KMS-11 (cell line): ENCODE results near the gene CTBP1.

ENCODE experiments used
- H2AFZ ChIP-seq: fragments of 200-600 bp; sonication (generic); 2 replicates; pipeline ENCODE4 v1.6.1; 2016; ENCODE audit warnings: antibody characterized with exemption, mixed run types, low read depth
- H3K27ac ChIP-seq: fragments of 200-600 bp; sonication (generic); 2 replicates; pipeline ENCODE4 v1.6.1; 2016; ENCODE audit warnings: mild to moderate bottlenecking, mixed run types
- H3K27me3 ChIP-seq: fragments of 200-600 bp; sonication (generic); 2 replicates; pipeline ENCODE4 v1.6.1; 2017; ENCODE audit warnings: mild to moderate bottlenecking, low read depth, mixed run types, moderate library complexity; ENCODE audit not compliant: insufficient read depth
- H3K36me3 ChIP-seq: fragments of 200-600 bp; sonication (generic); 2 replicates; pipeline ENCODE4 v1.6.1; 2017; ENCODE audit warnings: mild to moderate bottlenecking, mixed run types; ENCODE audit not compliant: insufficient read depth
- H3K4me1 ChIP-seq: fragments of 200-600 bp; sonication (generic); 2 replicates; pipeline ENCODE4 v1.6.1; 2016; ENCODE audit warnings: mild to moderate bottlenecking, low read depth, mixed run types; ENCODE audit not compliant: poor library complexity, severe bottlenecking
- H3K4me2 ChIP-seq: fragments of 200-600 bp; sonication (generic); 2 replicates; pipeline ENCODE4 v1.7.0; 2016; ENCODE audit warnings: mild to moderate bottlenecking, mixed run types
- H3K4me3 ChIP-seq: fragments of 200-600 bp; sonication (generic); IDR thresholded peaks from 2 replicates; pipeline ENCODE4 v1.6.1; 2017; ENCODE audit warnings: low read depth, low read length, mixed read lengths; ENCODE audit not compliant: insufficient read depth
- H3K79me2 ChIP-seq: fragments of 200-600 bp; sonication (generic); 2 replicates; pipeline ENCODE4 v1.6.1; 2016; ENCODE audit warnings: low read depth, mixed run types; ENCODE audit not compliant: insufficient read depth
- H3K9ac ChIP-seq: fragments of 200-600 bp; sonication (generic); 2 replicates; pipeline ENCODE4 v1.6.1; 2016; ENCODE audit warnings: mild to moderate bottlenecking, mixed run types
- H4K20me1 ChIP-seq: fragments of 200-600 bp; sonication (generic); 2 replicates; pipeline ENCODE4 v1.6.1; 2016; ENCODE audit warnings: mild to moderate bottlenecking, mixed run types; ENCODE audit not compliant: insufficient read depth
- TF ChIP-seq, protein P1 (sequence below): fragments of 200-600 bp; sonication (generic); conservative IDR thresholded peaks from 2 replicates; pipeline ENCODE4 v1.6.1; 2017; ENCODE audit warnings: low read depth, mild to moderate bottlenecking, antibody characterized with exemption, low read length, moderate library complexity, mixed read lengths

CTBP1 gene

DNA sequence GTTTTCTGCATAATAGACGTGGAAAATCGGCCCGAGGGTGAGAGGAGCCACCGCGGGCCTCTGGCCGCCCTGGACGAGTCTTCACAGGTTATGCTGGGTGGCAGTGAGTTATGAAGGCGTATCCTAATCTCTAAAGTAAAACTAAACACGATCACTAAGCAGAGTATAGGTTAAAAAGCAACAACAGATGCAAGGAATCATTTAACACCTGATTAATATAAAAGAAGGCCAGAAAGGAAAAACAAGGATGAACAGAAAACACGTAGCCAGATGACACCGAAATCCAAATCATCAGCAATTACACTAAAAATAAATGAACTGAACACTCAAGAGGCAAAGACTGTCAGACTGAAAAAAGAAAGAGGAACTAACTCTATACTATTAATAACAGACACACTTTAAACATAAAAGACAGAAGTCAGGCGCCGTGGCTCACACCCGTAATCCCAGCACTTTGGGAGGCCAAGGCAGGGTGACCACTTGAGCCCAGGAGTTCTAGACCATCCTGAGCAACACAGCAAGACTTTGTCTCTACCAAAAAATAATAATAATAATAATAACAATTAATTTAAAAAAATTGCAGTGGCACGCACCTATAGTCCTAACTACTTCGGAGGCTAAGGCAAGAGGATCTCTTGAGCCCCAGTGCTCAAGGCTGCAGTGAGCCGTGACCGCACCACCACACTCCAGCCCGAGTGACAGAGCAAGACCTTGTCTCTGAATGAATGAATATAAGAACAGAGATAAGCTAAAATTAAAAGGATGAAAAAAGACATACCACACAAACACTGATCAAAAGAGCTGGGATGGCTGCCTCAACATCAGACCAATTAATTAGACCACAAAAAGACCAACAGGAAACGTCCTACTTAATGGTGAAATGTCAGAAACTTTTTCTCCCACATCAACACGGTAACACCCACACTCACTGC lies 30.0 kb downstream of the CTBP1 start:
- Histone ChIP-seq H3K4me1 (no peaks in the 10 kb centered on the region), H4K20me1 (no peaks in the 10 kb centered on the region), H3K4me2 (no peak overlapping the region), H3K36me3 (no peaks in the 10 kb centered on the region), H3K27ac (no peak overlapping the region), H3K4me3 (no peak overlapping the region), H3K9ac (no peak overlapping the region), H2AFZ (no peak overlapping the region), H3K27me3 (no peaks in the 10 kb centered on the region), H3K79me2 (no peaks in the 10 kb centered on the region)
- TF ChIP-seq, protein P1, sequence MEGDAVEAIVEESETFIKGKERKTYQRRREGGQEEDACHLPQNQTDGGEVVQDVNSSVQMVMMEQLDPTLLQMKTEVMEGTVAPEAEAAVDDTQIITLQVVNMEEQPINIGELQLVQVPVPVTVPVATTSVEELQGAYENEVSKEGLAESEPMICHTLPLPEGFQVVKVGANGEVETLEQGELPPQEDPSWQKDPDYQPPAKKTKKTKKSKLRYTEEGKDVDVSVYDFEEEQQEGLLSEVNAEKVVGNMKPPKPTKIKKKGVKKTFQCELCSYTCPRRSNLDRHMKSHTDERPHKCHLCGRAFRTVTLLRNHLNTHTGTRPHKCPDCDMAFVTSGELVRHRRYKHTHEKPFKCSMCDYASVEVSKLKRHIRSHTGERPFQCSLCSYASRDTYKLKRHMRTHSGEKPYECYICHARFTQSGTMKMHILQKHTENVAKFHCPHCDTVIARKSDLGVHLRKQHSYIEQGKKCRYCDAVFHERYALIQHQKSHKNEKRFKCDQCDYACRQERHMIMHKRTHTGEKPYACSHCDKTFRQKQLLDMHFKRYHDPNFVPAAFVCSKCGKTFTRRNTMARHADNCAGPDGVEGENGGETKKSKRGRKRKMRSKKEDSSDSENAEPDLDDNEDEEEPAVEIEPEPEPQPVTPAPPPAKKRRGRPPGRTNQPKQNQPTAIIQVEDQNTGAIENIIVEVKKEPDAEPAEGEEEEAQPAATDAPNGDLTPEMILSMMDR: no peak

DNA sequence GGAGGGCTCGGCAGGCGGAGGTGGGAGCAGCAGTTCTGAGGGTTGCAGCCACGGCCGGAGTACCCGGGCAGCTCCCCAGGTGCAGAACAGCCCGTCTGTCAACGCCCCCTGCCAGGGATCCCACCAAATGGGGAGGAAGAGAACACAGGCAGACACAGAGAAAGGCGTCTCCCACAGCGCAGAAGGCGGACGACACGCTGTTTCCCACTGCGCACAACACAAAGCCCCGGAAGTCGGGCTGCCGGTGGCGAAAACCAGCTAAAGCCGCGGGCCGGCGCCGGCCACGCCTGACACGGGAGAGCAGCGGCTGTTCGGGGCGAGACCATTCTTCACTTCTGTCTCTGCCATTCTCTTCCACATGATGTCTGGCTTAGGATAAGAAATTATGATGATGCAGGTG lies 31.6 kb downstream of the CTBP1 start:
- H3K79me2 ChIP-seq: no peaks in the 10 kb centered on the region
- no peak overlapping the region for H3K27ac ChIP-seq
- H3K4me3 ChIP-seq: no peak overlapping the region
- no peaks in the 10 kb centered on the region for H3K36me3 ChIP-seq
- H3K4me2 ChIP-seq: no peak overlapping the region
- no peaks in the 10 kb centered on the region for H3K27me3 ChIP-seq
- no peaks in the 10 kb centered on the region for H3K4me1 ChIP-seq
- H4K20me1 ChIP-seq: no peaks in the 10 kb centered on the region
- H2AFZ ChIP-seq: no peak overlapping the region
- TF ChIP-seq, protein P1: no peak
- H3K9ac ChIP-seq: no peak overlapping the region

GRCh38 chr4:1216869-1217294 lies 32.0 kb downstream of the CTBP1 start:
- TF ChIP-seq, protein P1: no peak
- Histone ChIP-seq H4K20me1 (no peaks in the 10 kb centered on the region), H3K36me3 (no peaks in the 10 kb centered on the region), H3K4me2 (no peak overlapping the region), H3K27ac (no peak overlapping the region), H2AFZ (no peak overlapping the region), H3K27me3 (no peaks in the 10 kb centered on the region), H3K9ac (no peak overlapping the region), H3K79me2 (no peaks in the 10 kb centered on the region), H3K4me3 (no peak overlapping the region), H3K4me1 (no peaks in the 10 kb centered on the region)

DNA sequence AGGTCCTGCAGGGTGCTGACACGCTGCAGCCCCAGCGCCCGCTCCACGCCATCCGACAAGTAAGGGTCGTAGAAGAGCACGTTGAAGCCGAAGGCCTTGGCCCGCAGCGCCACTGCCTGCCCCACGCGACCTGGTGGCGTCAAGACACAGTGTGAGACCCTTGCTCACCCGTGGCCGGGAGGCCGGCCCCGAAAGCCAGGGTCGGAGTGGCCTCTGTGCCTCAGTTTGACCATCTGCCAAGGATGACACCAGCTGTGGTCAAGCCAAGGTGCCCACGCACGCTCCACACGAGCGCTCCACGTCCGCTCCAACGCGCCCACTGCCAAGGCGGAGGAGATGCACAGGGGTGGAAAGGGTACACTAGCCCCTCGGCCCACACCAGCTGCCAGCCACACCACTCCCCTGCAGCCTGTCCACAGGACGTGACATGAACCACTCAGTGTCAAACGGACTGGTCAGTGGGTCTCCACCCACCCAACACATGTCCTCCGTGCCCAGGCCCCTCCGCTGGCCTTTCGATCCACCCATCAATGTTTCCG lies 32.8 kb downstream of the CTBP1 start:
- no peak overlapping the region for H3K27ac ChIP-seq
- no peak overlapping the region for H3K4me2 ChIP-seq
- no peak overlapping the region for H2AFZ ChIP-seq
- H3K36me3 ChIP-seq: no peaks in the 10 kb centered on the region
- H4K20me1 ChIP-seq: no peaks in the 10 kb centered on the region
- no peak overlapping the region for H3K9ac ChIP-seq
- H3K27me3 ChIP-seq: no peaks in the 10 kb centered on the region
- no peak overlapping the region for H3K4me3 ChIP-seq
- TF ChIP-seq, protein P1: no peak
- H3K4me1 ChIP-seq: no peaks in the 10 kb centered on the region
- H3K79me2 ChIP-seq: no peaks in the 10 kb centered on the region
